Activated B cell treated with CpG ODN at 0.5 μM for 24 hours (primary cell): Measurements from ENCODE around the gene IL6R. TPM values are rescaled to one million over a fixed set of nuclear protein-coding genes. Genes with fewer than 3 reads are reported as not detected.
A peak's percentile ranks its signal among the peaks of the same experiment; 100 is the strongest.

Experiments
- ATAC-seq: fragments of 200-7000 bp; cut with Tn5 transposase; one replicate; pipeline ENCODE4 v1.10.0; 2021; ENCODE audit warnings: low read depth, mild to moderate bottlenecking, moderate library complexity
- CTCF ChIA-PET: fragments of 350-600 bp; sonication (Branson Sonifier 250); formaldehyde crosslinking; loops from one replicate; lab custom pipeline; 2021; ENCODE audit warnings: antibody characterized with exemption; lab: Charles Lee
- POLR2A ChIA-PET: fragments of 350-600 bp; sonication (Branson Sonifier 250); formaldehyde crosslinking; loops from one replicate; lab custom pipeline; 2021; ENCODE audit warnings: antibody characterized with exemption; lab: Charles Lee
- DNase-seq: peaks from one replicate; pipeline ENCODE4 v3.0.0; 2022
- H3K27ac Mint-ChIP-seq: one replicate; pipeline ENCODE4 v1.8.0; 2020; ENCODE audit warnings: mixed read lengths
- H3K27me3 Mint-ChIP-seq: one replicate; pipeline ENCODE4 v1.8.0; 2021; ENCODE audit warnings: mixed read lengths
- H3K36me3 Mint-ChIP-seq: one replicate; pipeline ENCODE4 v1.8.0; 2021; ENCODE audit warnings: low read depth, mixed read lengths
- H3K4me1 Mint-ChIP-seq: one replicate; pipeline ENCODE4 v1.8.0; 2021; ENCODE audit warnings: mixed read lengths
- H3K4me3 Mint-ChIP-seq: one replicate; pipeline ENCODE4 v1.8.0; 2020; ENCODE audit warnings: mild to moderate bottlenecking, mixed read lengths
- H3K9me3 Mint-ChIP-seq: one replicate; pipeline ENCODE4 v1.8.0; 2020; ENCODE audit warnings: mixed read lengths
- intact Hi-C: fragments of 100-400 bp; cut with micrococcal nuclease; formaldehyde crosslinking; loops from one replicate; pipeline ENCODE4 v1.15.1; 2024
- total RNA-seq: library from RNA; stranded (reverse); gene quantifications from 2 replicates; pipeline ENCODE4 v1.2.3, GENCODE V29; 2022
- TF ChIP-seq, protein P1 (sequence below): fragments of 200-600 bp; IDR thresholded peaks from one replicate; pipeline ENCODE4 v1.8.0; 2022; ENCODE audit warnings: antibody characterized with exemption, mild to moderate bottlenecking

IL6R gene
- total RNA-seq, 1 donor from 2014 or later: 3.3 TPM

GRCh38 chr1:154502066-154502743 is 97.1 kb downstream of the IL6R start, which contains the start of the genes SHE and TDRD10:
Gene SHE (minus strand): TSS chr1:154502412. CDS start chr1:154502026, 386 bp downstream.
Gene TDRD10 (plus strand): TSS chr1:154502219. CDS start chr1:154506904, 4,685 bp downstream.
- TF ChIP-seq, protein P1, sequence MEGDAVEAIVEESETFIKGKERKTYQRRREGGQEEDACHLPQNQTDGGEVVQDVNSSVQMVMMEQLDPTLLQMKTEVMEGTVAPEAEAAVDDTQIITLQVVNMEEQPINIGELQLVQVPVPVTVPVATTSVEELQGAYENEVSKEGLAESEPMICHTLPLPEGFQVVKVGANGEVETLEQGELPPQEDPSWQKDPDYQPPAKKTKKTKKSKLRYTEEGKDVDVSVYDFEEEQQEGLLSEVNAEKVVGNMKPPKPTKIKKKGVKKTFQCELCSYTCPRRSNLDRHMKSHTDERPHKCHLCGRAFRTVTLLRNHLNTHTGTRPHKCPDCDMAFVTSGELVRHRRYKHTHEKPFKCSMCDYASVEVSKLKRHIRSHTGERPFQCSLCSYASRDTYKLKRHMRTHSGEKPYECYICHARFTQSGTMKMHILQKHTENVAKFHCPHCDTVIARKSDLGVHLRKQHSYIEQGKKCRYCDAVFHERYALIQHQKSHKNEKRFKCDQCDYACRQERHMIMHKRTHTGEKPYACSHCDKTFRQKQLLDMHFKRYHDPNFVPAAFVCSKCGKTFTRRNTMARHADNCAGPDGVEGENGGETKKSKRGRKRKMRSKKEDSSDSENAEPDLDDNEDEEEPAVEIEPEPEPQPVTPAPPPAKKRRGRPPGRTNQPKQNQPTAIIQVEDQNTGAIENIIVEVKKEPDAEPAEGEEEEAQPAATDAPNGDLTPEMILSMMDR: no peak
- Mint-ChIP-seq H3K4me1 (peaks cover 12% of the 10 kb centered on the region), H3K27ac (no peak within 1 kb of the TSS), H3K27me3 (peaks cover 28% of the 10 kb centered on the region), H3K9me3 (peaks cover 2% of the 10 kb centered on the region), H3K36me3 (no peaks in the 10 kb centered on the region), H3K4me3 (peak within 1 kb of the TSS; percentile 58)
- ATAC-seq (peak; percentile 45), DNase-seq (peak; percentile 35)
- ChIA-PET POLR2A (interaction anchor here (1.3 kb wide), 1 partner anchor 10 kb away, joined by 5 read pairs; no protein-coding TSS in a partner anchor), CTCF (no interaction called here)
- intact Hi-C loops: no loop called here

GRCh38 chr1:154502744-154503115 is 97.6 kb downstream of the IL6R start:
- ChIA-PET CTCF (no interaction called here), POLR2A (interaction anchor here (1.3 kb wide), 1 partner anchor 10 kb away, joined by 5 read pairs; no protein-coding TSS in a partner anchor)
- H3K4me1 Mint-ChIP-seq: peaks cover 8% of the 10 kb centered on the region
- no peak for ATAC-seq
- peak overlapping the region; percentile 58 for H3K4me3 Mint-ChIP-seq
- TF ChIP-seq, protein P1: no peak
- no peak for DNase-seq
- intact Hi-C loops: no loop called here
- no peaks in the 10 kb centered on the region for H3K36me3 Mint-ChIP-seq
- no peak overlapping the region for H3K27ac Mint-ChIP-seq
- H3K9me3 Mint-ChIP-seq: peaks cover 2% of the 10 kb centered on the region
- peaks cover 34% of the 10 kb centered on the region for H3K27me3 Mint-ChIP-seq

- peaks cover 4% of the 10 kb centered on the region for H3K4me1 Mint-ChIP-seq
- ChIA-PET POLR2A (no interaction called here), CTCF (no interaction called here)
- H3K27me3 Mint-ChIP-seq: peaks cover 43% of the 10 kb centered on the region
- H3K4me3 Mint-ChIP-seq: no peak overlapping the region
- no peak for DNase-seq
- H3K36me3 Mint-ChIP-seq: no peaks in the 10 kb centered on the region
- intact Hi-C loops: no loop called here
- H3K27ac Mint-ChIP-seq: no peak overlapping the region
- TF ChIP-seq, protein P1: no peak
- peaks cover 2% of the 10 kb centered on the region for H3K9me3 Mint-ChIP-seq
- ATAC-seq: no peak
Measured at GRCh38 chr1:154503898-154504297, 98.8 kb downstream of the IL6R start.

DNA sequence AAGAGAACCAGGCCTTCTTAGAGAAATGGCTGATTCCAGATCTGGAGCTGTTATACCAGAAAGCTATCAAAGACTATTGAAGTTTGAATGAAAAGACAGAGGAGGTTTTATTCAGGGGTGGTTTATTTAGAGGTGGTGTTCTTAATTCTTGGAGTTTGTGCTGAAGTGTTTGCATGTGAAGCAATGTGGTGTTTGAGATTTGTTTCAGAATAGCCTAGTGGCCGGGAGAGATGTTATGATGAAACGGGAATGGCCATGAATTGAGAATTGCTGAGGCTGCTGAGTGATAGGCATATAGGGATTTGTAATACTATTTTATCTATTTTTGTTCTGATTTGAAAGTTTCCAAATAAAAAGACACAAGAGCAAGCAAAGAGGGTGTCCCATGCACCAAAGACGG is 107.6 kb downstream of the IL6R start:
- H3K4me1 Mint-ChIP-seq: no peaks in the 10 kb centered on the region
- TF ChIP-seq, protein P1: no peak
- CTCF ChIA-PET: interaction anchor here (1.6 kb wide), 1 partner anchor 33 kb away, joined by 3 read pairs; no protein-coding TSS in a partner anchor
- POLR2A ChIA-PET: interaction anchor here (0.5 kb wide), 1 partner anchor 929 kb away, joined by 6 read pairs; no protein-coding TSS in a partner anchor
- intact Hi-C loops: no loop called here
- H3K36me3 Mint-ChIP-seq: no peaks in the 10 kb centered on the region
- H3K4me3 Mint-ChIP-seq: no peak overlapping the region
- H3K27ac Mint-ChIP-seq: no peak overlapping the region
- peaks cover 30% of the 10 kb centered on the region for H3K27me3 Mint-ChIP-seq
- no peaks in the 10 kb centered on the region for H3K9me3 Mint-ChIP-seq
- no peak for ATAC-seq
- DNase-seq: no peak

DNA sequence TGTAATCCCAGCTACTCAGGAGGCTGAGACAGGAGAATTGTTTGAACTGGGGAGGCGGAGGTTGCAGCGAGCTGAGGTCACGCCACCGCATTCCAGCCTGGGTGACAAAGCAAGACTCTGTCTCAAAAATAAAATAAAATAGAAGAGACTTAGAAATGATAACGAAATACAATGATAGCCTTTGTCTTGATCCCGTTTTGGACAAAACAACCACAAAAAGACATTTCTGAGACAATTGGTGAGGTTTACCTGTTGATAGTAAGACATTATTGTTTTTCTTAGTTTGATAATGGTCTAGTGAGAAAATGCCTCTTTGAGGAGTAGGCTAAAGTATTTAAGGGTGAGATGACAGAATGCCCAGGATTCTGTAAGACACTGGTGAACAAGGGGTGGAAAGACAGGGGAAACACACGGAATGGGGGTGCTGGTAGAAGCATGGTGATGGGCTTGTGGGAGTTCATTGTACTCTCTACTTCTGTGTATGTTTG is 109.0 kb downstream of the IL6R start:
- peaks cover 25% of the 10 kb centered on the region for H3K27me3 Mint-ChIP-seq
- no peak overlapping the region for H3K4me3 Mint-ChIP-seq
- H3K36me3 Mint-ChIP-seq: no peaks in the 10 kb centered on the region
- intact Hi-C loops: no loop called here
- CTCF ChIA-PET: no interaction called here
- POLR2A ChIA-PET: no interaction called here
- H3K27ac Mint-ChIP-seq: no peak overlapping the region
- no peaks in the 10 kb centered on the region for H3K4me1 Mint-ChIP-seq
- TF ChIP-seq, protein P1: no peak
- H3K9me3 Mint-ChIP-seq: no peaks in the 10 kb centered on the region
- no peak for DNase-seq
- no peak for ATAC-seq
